HG03108 (cell line): ENCODE data around the gene IP6K1.
A peak's percentile ranks its signal among the peaks of the same experiment; 100 is the strongest.
"Not testable (repeated sequence)": the region's sequence is repeated elsewhere in the genome, so short reads cannot be mapped to it uniquely, and the experiment has no call there.

Experiments used
- ATAC-seq: cut with Tn5 transposase; IDR thresholded peaks from one replicate; pipeline ENCODE4 v1.9.1; 2021; ENCODE audit warnings: moderate library complexity; ENCODE audit not compliant: unreplicated experiment

Gene IP6K1

GRCh38 chr3:49694409-49695070, 91.8 kb downstream of the IP6K1 start:
- ATAC-seq, result not testable (repeated sequence)

- ATAC-seq, result not testable (repeated sequence)
Observed at GRCh38 chr3:49691481-49691880, 94.9 kb downstream of the IP6K1 start.

- ATAC-seq, result not testable (repeated sequence)
Observed at GRCh38 chr3:49690856-49691255, 95.5 kb downstream of the IP6K1 start.

GRCh38 chr3:49689908-49690624, 96.3 kb downstream of the IP6K1 start:
- ATAC-seq, result not testable (repeated sequence)

GRCh38 chr3:49689046-49689907, 97.1 kb downstream of the IP6K1 start, which contains the start of the genes MST1 and RNF123:
MST1 (minus strand) TSS chr3:49689474; CDS start chr3:49688691, 783 bp downstream.
RNF123 (plus strand) TSS chr3:49689557; CDS start chr3:49691166, 1,609 bp downstream.
- ATAC-seq, result peak; percentile 49

- ATAC-seq, result not testable (repeated sequence)
Observed at GRCh38 chr3:49688338-49689045, 97.8 kb downstream of the IP6K1 start.

GRCh38 chr3:49687424-49687795, 98.9 kb downstream of the IP6K1 start:
- ATAC-seq, result not testable (repeated sequence)

GRCh38 chr3:49686769-49687423, 99.4 kb downstream of the IP6K1 start:
- not testable (repeated sequence) for ATAC-seq

- ATAC-seq, result not testable (repeated sequence)
Observed at GRCh38 chr3:49686346-49686745, 100.0 kb downstream of the IP6K1 start.

GRCh38 chr3:49685846-49686245, 100.5 kb downstream of the IP6K1 start:
- not testable (repeated sequence) for ATAC-seq

GRCh38 chr3:49685103-49685502, 101.2 kb downstream of the IP6K1 start:
- ATAC-seq, result not testable (repeated sequence)

- not testable (repeated sequence) for ATAC-seq
Observed at GRCh38 chr3:49684453-49684852, 101.9 kb downstream of the IP6K1 start.

- ATAC-seq, result no peak
Observed at GRCh38 chr3:49683162-49683561, 103.2 kb downstream of the IP6K1 start.

- no peak for ATAC-seq
Observed at GRCh38 chr3:49681543-49681942, 104.8 kb downstream of the IP6K1 start.

GRCh38 chr3:49681232-49681522, 105.2 kb downstream of the IP6K1 start:
- ATAC-seq, result no peak

- ATAC-seq, result no peak
Observed at GRCh38 chr3:49680493-49681231, 105.7 kb downstream of the IP6K1 start.

- ATAC-seq, result no peak
Observed at GRCh38 chr3:49675912-49676311, 110.4 kb downstream of the IP6K1 start.

- peak; percentile 21 for ATAC-seq
Observed at GRCh38 chr3:49674497-49674983, 111.8 kb downstream of the IP6K1 start.
